Neural cell (in vitro differentiated cells): ENCODE measurements around the gene ADRA2A. TPM values are rescaled to one million over a fixed set of nuclear protein-coding genes. Genes with fewer than 3 reads are reported as not detected.

Source experiments
- H2AFZ ChIP-seq: fragments of 200-600, 300-800 bp; sonication (generic), shearing (Covaris generic); 2 replicates; pipeline ENCODE4 v1.6.0; 2014; ENCODE audit warnings: low read depth, mild to moderate bottlenecking, antibody characterized with exemption, low read length, moderate library complexity
- H3F3A ChIP-seq: fragments of 200-600 bp; shearing (Covaris generic); 2 replicates; pipeline ENCODE4 v1.6.1; 2016; ENCODE audit warnings: mild to moderate bottlenecking, moderate library complexity, mixed read lengths, antibody characterized with exemption, low read length; ENCODE audit not compliant: insufficient read depth, poor library complexity, severe bottlenecking
- H3K27ac ChIP-seq: fragments of 200-600, 300-800 bp; sonication (generic), shearing (Covaris generic); 2 replicates; pipeline ENCODE4 v1.5.1; 2014; ENCODE audit warnings: mild to moderate bottlenecking, low read length, moderate library complexity
- H3K27me3 ChIP-seq: fragments of 300-800, 200-600 bp; sonication (generic), shearing (Covaris generic); 2 replicates; pipeline ENCODE4 v1.6.0; 2014; ENCODE audit warnings: mild to moderate bottlenecking, low read depth, low read length, moderate library complexity; ENCODE audit not compliant: insufficient read depth
- H3K36me3 ChIP-seq: fragments of 300-800, 200-600 bp; sonication (generic), shearing (Covaris generic); 2 replicates; pipeline ENCODE4 v1.5.1; 2014; ENCODE audit warnings: mild to moderate bottlenecking, antibody characterized with exemption, low read length, moderate library complexity; ENCODE audit not compliant: insufficient read depth
- H3K4me2 ChIP-seq: fragments of 300-800, 200-600 bp; sonication (generic), shearing (Covaris generic); 2 replicates; pipeline ENCODE4 v1.6.0; 2014; ENCODE audit warnings: mild to moderate bottlenecking, low read length
- H3K4me3 ChIP-seq: fragments of 300-800, 200-600 bp; sonication (generic), shearing (Covaris generic); 2 replicates; pipeline ENCODE4 v1.5.1; 2014; ENCODE audit warnings: mild to moderate bottlenecking, low read length, moderate library complexity
- H3K79me2 ChIP-seq: fragments of 200-600 bp; shearing (Covaris generic); replicated peaks from 2 replicates; pipeline ENCODE4 v1.6.0; 2014; ENCODE audit warnings: mild to moderate bottlenecking, low read length, moderate library complexity; ENCODE audit not compliant: insufficient read depth
- H3K9ac ChIP-seq: fragments of 300-800, 200-600 bp; sonication (generic), shearing (Covaris generic); 2 replicates; pipeline ENCODE4 v1.6.1; 2016; ENCODE audit warnings: mild to moderate bottlenecking, low read length, mixed read lengths
- H3K9me2 ChIP-seq: fragments of 200-600 bp; shearing (Covaris generic); 2 replicates; pipeline ENCODE4 v1.6.1; 2016; ENCODE audit warnings: mild to moderate bottlenecking, low read length, mixed read lengths; ENCODE audit not compliant: insufficient read depth
- H3K9me3 ChIP-seq: fragments of 200-600, 300-800 bp; sonication (generic), shearing (Covaris generic); 2 replicates; pipeline ENCODE4 v1.6.1; 2016; ENCODE audit warnings: mild to moderate bottlenecking, mixed run types, low read length, moderate library complexity, mixed read lengths
- H4K20me1 ChIP-seq: fragments of 200-600 bp; shearing (Covaris generic); 2 replicates; pipeline ENCODE4 v1.6.1; 2016; ENCODE audit warnings: mild to moderate bottlenecking, mixed run types; ENCODE audit not compliant: insufficient read depth
- CTCF ChIP-seq: fragments of 450-650 bp; IDR thresholded peaks from 2 replicates; pipeline ENCODE4 v1.5.1; 2014; ENCODE audit warnings: antibody characterized with exemption, mild to moderate bottlenecking, moderate library complexity; ENCODE audit not compliant: poor library complexity, severe bottlenecking
- EP300 ChIP-seq: fragments of 450-650 bp; conservative IDR thresholded peaks from 2 replicates; pipeline ENCODE4 v1.6.1; 2014; ENCODE audit warnings: antibody characterized with exemption, mild to moderate bottlenecking, moderate library complexity; ENCODE audit not compliant: poor library complexity, severe bottlenecking
- EZH2 ChIP-seq: fragments of 200-600, 300-800 bp; shearing (Covaris generic), sonication (generic); IDR thresholded peaks from 2 replicates; pipeline ENCODE4 v1.6.1; 2014; ENCODE audit warnings: antibody characterized with exemption, low read length, borderline replicate concordance, mild to moderate bottlenecking; ENCODE audit not compliant: insufficient read depth, poor library complexity, severe bottlenecking
- MXI1 ChIP-seq: fragments of 450-650 bp; conservative IDR thresholded peaks from 2 replicates; pipeline ENCODE4 v1.6.1; 2014; ENCODE audit warnings: antibody characterized with exemption, mild to moderate bottlenecking; ENCODE audit not compliant: poor library complexity, severe bottlenecking
- POLR2AphosphoS5 ChIP-seq: IDR thresholded peaks from 2 replicates; pipeline ENCODE4 v1.6.1; 2012
- RAD21 ChIP-seq: fragments of 450-650 bp; conservative IDR thresholded peaks from 2 replicates; pipeline ENCODE4 v1.6.1; 2014; ENCODE audit warnings: antibody characterized with exemption, mild to moderate bottlenecking, moderate library complexity
- SMC3 ChIP-seq: fragments of 450-650 bp; conservative IDR thresholded peaks from 2 replicates; pipeline ENCODE4 v1.6.1; 2014; ENCODE audit warnings: antibody characterized with exemption, mild to moderate bottlenecking, moderate library complexity; ENCODE audit not compliant: poor library complexity
- TAF1 ChIP-seq: IDR thresholded peaks from 2 replicates; pipeline ENCODE4 v1.6.1; 2012; ENCODE audit warnings: low read depth
- polyA plus RNA-seq: library from polyadenylated mRNA; depleted of rRNA; stranded (reverse); fragments of >200 nt; gene quantifications from 2 replicates; pipeline ENCODE4 v1.2.3, GENCODE V29; 2014
- TF ChIP-seq, protein P1 (sequence below): IDR thresholded peaks from 2 replicates; pipeline ENCODE4 v1.6.1; 2012; ENCODE audit warnings: borderline replicate concordance

The ADRA2A gene
- polyA plus RNA-seq, 1 donor from 2014 or later = 2.5 TPM

DNA sequence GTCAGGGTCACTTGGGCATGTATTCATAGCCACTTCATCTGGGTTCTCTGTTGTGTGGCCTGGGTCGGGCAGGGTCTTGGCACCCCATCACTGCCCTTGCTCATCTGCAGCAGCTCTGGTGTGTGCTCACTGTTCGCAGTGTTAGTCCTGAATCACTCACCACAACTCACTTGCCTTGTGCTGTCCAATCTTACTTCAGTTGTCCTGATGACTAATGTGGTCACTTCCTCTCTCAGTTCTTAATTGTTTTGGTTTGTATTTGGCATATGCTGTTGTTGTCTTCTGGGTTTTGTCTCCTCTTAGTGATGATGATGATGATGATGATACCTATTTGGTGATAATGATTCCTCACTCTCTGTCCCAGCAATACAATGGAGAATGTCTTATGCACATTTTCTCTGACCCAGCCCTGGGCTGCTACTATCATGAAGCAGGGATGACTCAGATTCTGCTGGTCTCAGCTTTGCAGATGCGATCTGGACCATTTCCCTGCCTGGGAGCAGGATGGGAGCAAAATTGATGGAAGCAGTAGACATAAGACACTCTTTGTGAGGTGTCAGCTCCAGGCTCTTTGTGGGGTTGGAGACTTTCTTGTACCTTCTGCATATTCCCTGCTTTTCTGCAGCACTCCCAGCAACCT is 17.0 kb downstream of the ADRA2A start:
- Histone ChIP-seq H3K4me2 (no peak overlapping the region), H3K4me3 (no peak overlapping the region), H3F3A (no peaks in the 10 kb centered on the region), H2AFZ (no peak overlapping the region), H4K20me1 (no peaks in the 10 kb centered on the region), H3K9me3 (no peaks in the 10 kb centered on the region), H3K27ac (no peak overlapping the region), H3K27me3 (no peaks in the 10 kb centered on the region), H3K9me2 (no peaks in the 10 kb centered on the region), H3K36me3 (no peaks in the 10 kb centered on the region), H3K9ac (no peak overlapping the region), H3K79me2 (no peaks in the 10 kb centered on the region)
- no peak for TF ChIP-seq EP300
- TF ChIP-seq RAD21 = no peak
- TF ChIP-seq, protein P1, sequence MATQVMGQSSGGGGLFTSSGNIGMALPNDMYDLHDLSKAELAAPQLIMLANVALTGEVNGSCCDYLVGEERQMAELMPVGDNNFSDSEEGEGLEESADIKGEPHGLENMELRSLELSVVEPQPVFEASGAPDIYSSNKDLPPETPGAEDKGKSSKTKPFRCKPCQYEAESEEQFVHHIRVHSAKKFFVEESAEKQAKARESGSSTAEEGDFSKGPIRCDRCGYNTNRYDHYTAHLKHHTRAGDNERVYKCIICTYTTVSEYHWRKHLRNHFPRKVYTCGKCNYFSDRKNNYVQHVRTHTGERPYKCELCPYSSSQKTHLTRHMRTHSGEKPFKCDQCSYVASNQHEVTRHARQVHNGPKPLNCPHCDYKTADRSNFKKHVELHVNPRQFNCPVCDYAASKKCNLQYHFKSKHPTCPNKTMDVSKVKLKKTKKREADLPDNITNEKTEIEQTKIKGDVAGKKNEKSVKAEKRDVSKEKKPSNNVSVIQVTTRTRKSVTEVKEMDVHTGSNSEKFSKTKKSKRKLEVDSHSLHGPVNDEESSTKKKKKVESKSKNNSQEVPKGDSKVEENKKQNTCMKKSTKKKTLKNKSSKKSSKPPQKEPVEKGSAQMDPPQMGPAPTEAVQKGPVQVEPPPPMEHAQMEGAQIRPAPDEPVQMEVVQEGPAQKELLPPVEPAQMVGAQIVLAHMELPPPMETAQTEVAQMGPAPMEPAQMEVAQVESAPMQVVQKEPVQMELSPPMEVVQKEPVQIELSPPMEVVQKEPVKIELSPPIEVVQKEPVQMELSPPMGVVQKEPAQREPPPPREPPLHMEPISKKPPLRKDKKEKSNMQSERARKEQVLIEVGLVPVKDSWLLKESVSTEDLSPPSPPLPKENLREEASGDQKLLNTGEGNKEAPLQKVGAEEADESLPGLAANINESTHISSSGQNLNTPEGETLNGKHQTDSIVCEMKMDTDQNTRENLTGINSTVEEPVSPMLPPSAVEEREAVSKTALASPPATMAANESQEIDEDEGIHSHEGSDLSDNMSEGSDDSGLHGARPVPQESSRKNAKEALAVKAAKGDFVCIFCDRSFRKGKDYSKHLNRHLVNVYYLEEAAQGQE = no peak
- no peak for TF ChIP-seq SMC3
- no peak for TF ChIP-seq EZH2
- TF ChIP-seq MXI1 = no peak
- no peak for TF ChIP-seq CTCF
- TF ChIP-seq POLR2AphosphoS5 = no peak
- no peak for TF ChIP-seq TAF1

GRCh38 chr10:111098679-111099437 is 22.0 kb downstream of the ADRA2A start:
- no peaks in the 10 kb centered on the region for H3K36me3 ChIP-seq
- H4K20me1 ChIP-seq = no peaks in the 10 kb centered on the region
- no peak overlapping the region for H3K27ac ChIP-seq
- no peak overlapping the region for H3K4me3 ChIP-seq
- no peaks in the 10 kb centered on the region for H3K9me3 ChIP-seq
- no peak overlapping the region for H3K4me2 ChIP-seq
- no peaks in the 10 kb centered on the region for H3K79me2 ChIP-seq
- H3K9me2 ChIP-seq = no peaks in the 10 kb centered on the region
- no peaks in the 10 kb centered on the region for H3F3A ChIP-seq
- H3K9ac ChIP-seq = no peak overlapping the region
- no peak overlapping the region for H2AFZ ChIP-seq
- TF ChIP-seq EP300 = no peak
- TF ChIP-seq POLR2AphosphoS5 = no peak
- TF ChIP-seq TAF1 = no peak
- TF ChIP-seq RAD21 = no peak
- no peak for TF ChIP-seq EZH2
- TF ChIP-seq, protein P1 = no peak
- TF ChIP-seq SMC3 = no peak
- TF ChIP-seq MXI1 = no peak
- no peak for TF ChIP-seq CTCF
- H3K27me3 ChIP-seq = no peaks in the 10 kb centered on the region
